ENCODE measurements around the gene AHNAK.
"Not testable (repeated sequence)": the region's sequence is repeated elsewhere in the genome, so short reads cannot be mapped to it uniquely, and the experiment has no call there.

The AHNAK gene

GRCh38 chr11:62553080-62553838 is 6.7 kb upstream of the AHNAK start:
- peak; percentile 89 for DNase-seq (ENCODE audit: low spot score)

- DNase-seq (ENCODE audit: low spot score), result no peak
Measured at GRCh38 chr11:62552485-62553079, 6.0 kb upstream of the AHNAK start.

GRCh38 chr11:62550478-62550877 is 3.9 kb upstream of the AHNAK start:
- DNase-seq (ENCODE audit: low spot score), result not testable (repeated sequence)

GRCh38 chr11:62548545-62549335 is 2.1 kb upstream of the AHNAK start:
- DNase-seq (ENCODE audit: low spot score), result no peak

GRCh38 chr11:62547691-62548281 is 1.2 kb upstream of the AHNAK start:
- DNase-seq (ENCODE audit: low spot score), result no peak

- peak; percentile 56 for DNase-seq (ENCODE audit: low spot score)
Measured at GRCh38 chr11:62546929-62547625, 471 bp upstream of the AHNAK start.

- peak; percentile 94 for DNase-seq (ENCODE audit: low spot score)
Measured at GRCh38 chr11:62545437-62546243, 966 bp downstream of the AHNAK start.

GRCh38 chr11:62544581-62545436 is 1.8 kb downstream of the AHNAK start:
- DNase-seq (ENCODE audit: low spot score), result peak; percentile 35

GRCh38 chr11:62543680-62544444 is 2.7 kb downstream of the AHNAK start:
- DNase-seq (ENCODE audit: low spot score), result no peak

- DNase-seq (ENCODE audit: low spot score), result peak; percentile 89
Measured at GRCh38 chr11:62542750-62543567, 3.6 kb downstream of the AHNAK start.

- no peak for DNase-seq (ENCODE audit: low spot score)
Measured at GRCh38 chr11:62542111-62542745, 4.4 kb downstream of the AHNAK start.

GRCh38 chr11:62540804-62541701 is 5.6 kb downstream of the AHNAK start:
- no peak for DNase-seq (ENCODE audit: low spot score)

- DNase-seq (ENCODE audit: low spot score), result peak; percentile 95
Measured at GRCh38 chr11:62539238-62539925, 7.2 kb downstream of the AHNAK start.

GRCh38 chr11:62538470-62539237 is 8.0 kb downstream of the AHNAK start:
- DNase-seq (ENCODE audit: low spot score), result no peak

- no peak for DNase-seq (ENCODE audit: low spot score)
Measured at GRCh38 chr11:62536301-62536957, 10.2 kb downstream of the AHNAK start.
